ENCODE data around the gene POLR3GL.

GRCh38 chr1:145952903-145953302 is 11.6 kb upstream of the POLR3GL start:
- TF ChIP-seq CTCF (IDR thresholded peaks at IDR 0.05; ENCODE audit: poor library complexity, severe bottlenecking), result no peak
- no peak for TF ChIP-seq EP300 (conservative IDR thresholded peaks at IDR 0.05; ENCODE audit: poor library complexity, severe bottlenecking)
- no peak for TF ChIP-seq POLR2AphosphoS5 (IDR thresholded peaks at IDR 0.05)
